Loucy (cell line): Measurements from ENCODE around the gene MYH10.

Experiments used
- H2AFZ ChIP-seq: fragments of 200-600 bp; sonication (generic); 2 replicates; pipeline ENCODE4 v1.6.0; 2016; ENCODE audit warnings: antibody characterized with exemption, mild to moderate bottlenecking, low read length, moderate library complexity
- H3F3A ChIP-seq: fragments of 200-600 bp; 2 replicates; pipeline ENCODE4 v1.6.0; 2016; ENCODE audit warnings: antibody characterized with exemption, low read depth, mild to moderate bottlenecking
- H3K27me3 ChIP-seq: fragments of 200-600 bp; sonication (generic); 2 replicates; pipeline ENCODE4 v1.6.1; 2014; ENCODE audit warnings: low read length, mild to moderate bottlenecking; ENCODE audit not compliant: insufficient read depth, poor library complexity, severe bottlenecking
- H3K36me3 ChIP-seq: fragments of 200-600 bp; sonication (generic); 2 replicates; pipeline ENCODE4 v1.6.1; 2016; ENCODE audit warnings: low read length; ENCODE audit not compliant: insufficient read depth
- H3K4me1 ChIP-seq: fragments of 200-600 bp; sonication (generic); 2 replicates; pipeline ENCODE4 v1.5.1; 2014; ENCODE audit warnings: low read length, mild to moderate bottlenecking; ENCODE audit not compliant: insufficient read depth, poor library complexity, severe bottlenecking
- H3K4me2 ChIP-seq: fragments of 200-600 bp; sonication (generic); 2 replicates; pipeline ENCODE4 v1.6.0; 2014; ENCODE audit warnings: antibody characterized with exemption, low read length, low read depth, mild to moderate bottlenecking; ENCODE audit not compliant: poor library complexity, severe bottlenecking
- H3K4me3 ChIP-seq: fragments of 200-600 bp; sonication (generic); 2 replicates; pipeline ENCODE4 v1.5.1; 2014; ENCODE audit warnings: low read length, mild to moderate bottlenecking, mixed read lengths; ENCODE audit not compliant: poor library complexity, severe bottlenecking
- H3K79me2 ChIP-seq: fragments of 200-600 bp; sonication (generic); 2 replicates; pipeline ENCODE4 v1.6.1; 2014; ENCODE audit warnings: low read length; ENCODE audit not compliant: insufficient read depth
- H3K9ac ChIP-seq: fragments of 200-600 bp; sonication (generic); 2 replicates; pipeline ENCODE4 v1.6.0; 2014; ENCODE audit warnings: mild to moderate bottlenecking, low read depth, low read length, moderate library complexity; ENCODE audit not compliant: poor library complexity, severe bottlenecking
- H3K9me2 ChIP-seq: fragments of 200-600 bp; sonication (generic); replicated peaks from 2 replicates; pipeline ENCODE4 v1.6.1; 2016; ENCODE audit warnings: low read depth, low read length, mixed read lengths
- H3K9me3 ChIP-seq: fragments of 200-600 bp; sonication (generic); 2 replicates; pipeline ENCODE4 v1.6.1; 2014; ENCODE audit warnings: mild to moderate bottlenecking, antibody characterized with exemption, low read length, low read depth; ENCODE audit not compliant: insufficient read depth
- H4K20me1 ChIP-seq: fragments of 200-600 bp; sonication (generic); 2 replicates; pipeline ENCODE4 v1.6.0; 2014; ENCODE audit warnings: antibody characterized with exemption, low read length, mild to moderate bottlenecking; ENCODE audit not compliant: insufficient read depth, poor library complexity, severe bottlenecking
- CTCF ChIP-seq: fragments of 200-600 bp; sonication (generic); conservative IDR thresholded peaks from 2 replicates; pipeline ENCODE4 v1.5.1; 2014; ENCODE audit warnings: mild to moderate bottlenecking, antibody characterized with exemption, low read length
- EZH2phosphoT487 ChIP-seq: fragments of 200-600 bp; IDR thresholded peaks from 2 replicates; pipeline ENCODE4 v1.6.1; 2018; ENCODE audit warnings: antibody characterized with exemption, mild to moderate bottlenecking, moderate library complexity, borderline replicate concordance

The MYH10 gene

DNA sequence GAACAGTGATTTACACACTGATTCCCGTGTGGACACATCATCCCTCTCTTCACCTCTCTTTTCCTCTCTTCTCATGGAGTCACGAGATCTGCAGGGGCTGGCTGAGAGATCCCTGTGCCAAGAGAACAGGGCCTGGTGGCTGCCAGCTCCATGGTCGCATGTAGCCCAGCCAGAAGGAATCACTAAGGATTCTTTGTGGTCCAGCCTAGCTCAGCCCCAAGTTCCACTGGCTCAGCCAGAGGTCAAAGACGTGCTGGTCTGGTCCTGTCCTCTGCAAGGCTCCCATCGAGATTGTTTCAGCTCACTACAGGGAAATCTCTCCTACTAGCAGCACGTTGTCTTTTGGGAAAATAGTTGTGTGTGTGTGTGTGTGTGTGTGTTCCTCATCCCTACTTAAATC, 128.4 kb downstream of the MYH10 start:
- peaks cover 71% of the 10 kb centered on the region; the same call in 1 of the 2 replicates for H3K36me3 ChIP-seq
- H4K20me1 ChIP-seq = no peaks in the 10 kb centered on the region
- no peaks in the 10 kb centered on the region for H3K9me2 ChIP-seq
- no peaks in the 10 kb centered on the region for H3F3A ChIP-seq
- no peak overlapping the region for H2AFZ ChIP-seq
- H3K9ac ChIP-seq = no peak overlapping the region
- no peak for TF ChIP-seq EZH2phosphoT487
- no peak for TF ChIP-seq CTCF
- H3K27me3 ChIP-seq = no peaks in the 10 kb centered on the region
- H3K9me3 ChIP-seq = no peaks in the 10 kb centered on the region
- no peaks in the 10 kb centered on the region for H3K4me1 ChIP-seq
- no peak overlapping the region for H3K4me3 ChIP-seq
- H3K4me2 ChIP-seq = no peak overlapping the region
- no peaks in the 10 kb centered on the region for H3K79me2 ChIP-seq

- Histone ChIP-seq H2AFZ (no peak overlapping the region), H3K9me2 (no peaks in the 10 kb centered on the region), H3K9me3 (no peaks in the 10 kb centered on the region), H3K27me3 (no peaks in the 10 kb centered on the region), H3K79me2 (no peaks in the 10 kb centered on the region), H3K4me3 (no peak overlapping the region), H4K20me1 (no peaks in the 10 kb centered on the region), H3K36me3 (peaks cover 69% of the 10 kb centered on the region; the same call in 1 of the 2 replicates), H3K4me2 (no peak overlapping the region), H3F3A (no peaks in the 10 kb centered on the region), H3K4me1 (no peaks in the 10 kb centered on the region), H3K9ac (no peak overlapping the region)
- TF ChIP-seq CTCF = no peak
- no peak for TF ChIP-seq EZH2phosphoT487
These were observed 129.9 kb downstream of the MYH10 start for GRCh38 chr17:8500609-8501008.

GRCh38 chr17:8499614-8500013, 130.9 kb downstream of the MYH10 start:
- TF ChIP-seq CTCF (no peak), EZH2phosphoT487 (no peak)
- no peaks in the 10 kb centered on the region for H3K79me2 ChIP-seq

More at GRCh38 chr17:8499614-8500013, 130.9 kb downstream of the MYH10 start:
- Histone ChIP-seq H3K4me2 (no peak overlapping the region), H3K4me3 (no peak overlapping the region), H3F3A (no peaks in the 10 kb centered on the region), H2AFZ (no peak overlapping the region), H3K9ac (no peak overlapping the region), H3K36me3 (peaks cover 65% of the 10 kb centered on the region; the same call in 1 of the 2 replicates), H3K9me2 (no peaks in the 10 kb centered on the region), H3K27me3 (no peaks in the 10 kb centered on the region), H4K20me1 (no peaks in the 10 kb centered on the region), H3K4me1 (no peaks in the 10 kb centered on the region), H3K9me3 (no peaks in the 10 kb centered on the region)
